H1 (cell line): ENCODE data around the gene TRIML2.

Experiments
- BCL11A ChIP-seq, 2 experiments: IDR thresholded peaks; one replicate each; pipeline ENCODE4 v1.6.1; 2011; ENCODE audit warnings: low read depth in 2 of 2, low read length in 2 of 2, mild to moderate bottlenecking in 2 of 2
- CTCF ChIP-seq, 3 experiments: IDR thresholded peaks; 1 replicate in 2 of 3; 2 replicates in 1 of 3; pipeline versions ENCODE4 v1.5.1 to v1.6.1; 2011; ENCODE audit warnings: low read length in 3 of 3, mild to moderate bottlenecking in 3 of 3, inconsistent platforms in 2 of 3, low read depth in 1 of 3, moderate library complexity in 1 of 3; ENCODE audit not compliant: insufficient read depth in 1 of 3; ENCODE audit errors: control extremely low read depth in 1 of 3
- JUN ChIP-seq: IDR thresholded peaks from 2 replicates; pipeline ENCODE4 v1.6.1; 2011; ENCODE audit warnings: low read depth, mild to moderate bottlenecking, improper control_type of control experiment, low read length
- MAFK ChIP-seq: IDR thresholded peaks from 2 replicates; pipeline ENCODE4 v1.6.1; 2012; ENCODE audit warnings: low read depth, mild to moderate bottlenecking, improper control_type of control experiment, low read length
- MAX ChIP-seq: IDR thresholded peaks from 2 replicates; pipeline ENCODE4 v1.6.1; 2012; ENCODE audit warnings: inconsistent platforms
- POLR2A ChIP-seq, 2 experiments: IDR thresholded peaks; 1 replicate in 1 of 2; 2 replicates in 1 of 2; pipeline ENCODE4 v1.6.1; 2011; ENCODE audit warnings: low read depth in 2 of 2, low read length in 2 of 2, mild to moderate bottlenecking in 2 of 2; ENCODE audit errors: control extremely low read depth in 1 of 2
- POLR2AphosphoS5 ChIP-seq: IDR thresholded peaks from 2 replicates; pipeline ENCODE4 v1.6.1; 2011; ENCODE audit warnings: low read depth, low read length
- RFX5 ChIP-seq: IDR thresholded peaks from 2 replicates; pipeline ENCODE4 v1.6.1; 2011; ENCODE audit warnings: low read depth, low read length, improper control_type of control experiment, borderline replicate concordance
- SP2 ChIP-seq: IDR thresholded peaks from 2 replicates; pipeline ENCODE4 v1.6.1; 2012; ENCODE audit warnings: mild to moderate bottlenecking, low read length, inconsistent platforms
- TAF1 ChIP-seq: IDR thresholded peaks from 2 replicates; pipeline ENCODE4 v1.6.1; 2011; ENCODE audit warnings: mild to moderate bottlenecking, low read depth, low read length
- TAF7 ChIP-seq: optimal IDR thresholded peaks from 2 replicates; pipeline ENCODE3; 2011; ENCODE audit warnings: low read depth, mild to moderate bottlenecking, inconsistent platforms, low read length, moderate library complexity, borderline replicate concordance
- TEAD4 ChIP-seq: IDR thresholded peaks from 2 replicates; pipeline ENCODE4 v1.6.1; 2012; ENCODE audit warnings: low read depth, low read length, inconsistent platforms, mixed read lengths
- USF2 ChIP-seq: IDR thresholded peaks from 2 replicates; pipeline ENCODE4 v1.6.1; 2011; ENCODE audit warnings: low read length, improper control_type of control experiment
- ZNF274 ChIP-seq: IDR thresholded peaks from 2 replicates; pipeline ENCODE4 v1.7.0; 2012; ENCODE audit warnings: low read length, borderline replicate concordance; ENCODE audit errors: extremely low read depth

- TF ChIP-seq POLR2AphosphoS5 (no peak), POLR2A (IDR thresholded peaks at IDR 0.05; ENCODE audit: control extremely low read depth in 1 of 2, low read depth in 2 of 2, low read length in 2 of 2) (no peak), MAFK (no peak), SP2 (no peak), ZNF274 (no peak), CTCF (IDR thresholded peaks at IDR 0.05; ENCODE audit: control extremely low read depth in 1 of 3, insufficient read depth in 1 of 3, low read depth in 1 of 3, low read length in 3 of 3) (no peak), TEAD4 (no peak), RFX5 (no peak), USF2 (no peak), BCL11A (IDR thresholded peaks at IDR 0.05; ENCODE audit: low read depth in 2 of 2, low read length in 2 of 2) (no peak), TAF7 (no peak), MAX (no peak), JUN (no peak), TAF1 (no peak)
Measured at GRCh38 chr4:188147176-188147575, 37.8 kb upstream of the TRIML2 start.
